Keratinocyte (primary cell): ENCODE measurements around the gene PSMF1. TPM values are rescaled to one million over a fixed set of nuclear protein-coding genes. Genes with fewer than 3 reads are reported as not detected.

Experiments used
- DNase-seq: peaks from one replicate; pipeline ENCODE4 v3.0.0-alpha.2; 2011; ENCODE audit warnings: low read depth, missing footprints, low spot score
- FAIRE-seq: peaks from 2 replicates; lab custom pipeline; 2011; peaks lifted over from hg19 to GRCh38; lab: Jason Lieb, UNC
- H2AFZ ChIP-seq: 2 replicates; pipeline ENCODE4 v1.6.0; 2012; ENCODE audit warnings: low read length, control low read depth, inconsistent platforms; ENCODE audit not compliant: control insufficient read depth
- H3K27ac ChIP-seq: 2 replicates; pipeline ENCODE4 v1.5.1; 2011; ENCODE audit warnings: low read length; ENCODE audit not compliant: control insufficient read depth, insufficient read depth
- H3K27me3 ChIP-seq: 3 replicates; pipeline ENCODE4 v1.6.0; 2011; ENCODE audit warnings: low read length; ENCODE audit not compliant: control insufficient read depth, insufficient read depth; ENCODE audit errors: extremely low read depth
- H3K36me3 ChIP-seq, 2 experiments: 2 replicates in 1 of 2; 3 replicates in 1 of 2; pipeline ENCODE4 v1.5.1; 2011; ENCODE audit warnings: low read length in 2 of 2, mild to moderate bottlenecking in 1 of 2; ENCODE audit not compliant: control insufficient read depth in 2 of 2, insufficient read depth in 2 of 2; ENCODE audit errors: extremely low read depth in 1 of 2
- H3K4me1 ChIP-seq: 3 replicates; pipeline ENCODE4 v1.5.1; 2011; ENCODE audit warnings: low read length; ENCODE audit not compliant: control insufficient read depth, insufficient read depth; ENCODE audit errors: extremely low read depth
- H3K4me2 ChIP-seq: 3 replicates; pipeline ENCODE4 v1.6.0; 2011; ENCODE audit warnings: low read depth, low read length; ENCODE audit not compliant: control insufficient read depth, insufficient read depth; ENCODE audit errors: extremely low read depth
- H3K4me3 ChIP-seq, 3 experiments: fragments of 200-600 bp in 1 of 3; sonication (generic) in 1 of 3; 2 replicates in 2 of 3; 3 replicates in 1 of 3; pipeline ENCODE4 v1.5.1; 2011 to 2016; ENCODE audit warnings: low read length in 3 of 3, mild to moderate bottlenecking in 3 of 3, control low read depth in 2 of 3, inconsistent platforms in 1 of 3, low read depth in 1 of 3, mixed read lengths in 1 of 3, mixed run types in 1 of 3, moderate library complexity in 1 of 3; ENCODE audit not compliant: control insufficient read depth in 2 of 3, insufficient read depth in 2 of 3; ENCODE audit errors: extremely low read depth in 1 of 3
- H3K79me2 ChIP-seq: 2 replicates; pipeline ENCODE4 v1.6.0; 2012; ENCODE audit warnings: low read length; ENCODE audit not compliant: control insufficient read depth, insufficient read depth
- H3K9ac ChIP-seq: 3 replicates; pipeline ENCODE4 v1.6.0; 2011; ENCODE audit warnings: low read length; ENCODE audit not compliant: control insufficient read depth, insufficient read depth; ENCODE audit errors: extremely low read depth
- H3K9me1 ChIP-seq: 3 replicates; pipeline ENCODE4 v1.6.0; 2011; ENCODE audit warnings: low read length; ENCODE audit not compliant: control insufficient read depth, insufficient read depth; ENCODE audit errors: extremely low read depth
- H3K9me3 ChIP-seq: 2 replicates; pipeline ENCODE4 v1.5.1; 2012; ENCODE audit warnings: low read depth, low read length; ENCODE audit not compliant: control insufficient read depth
- H4K20me1 ChIP-seq: 3 replicates; pipeline ENCODE4 v1.6.0; 2011; ENCODE audit warnings: low read length; ENCODE audit not compliant: control insufficient read depth, insufficient read depth; ENCODE audit errors: extremely low read depth
- EZH2 ChIP-seq: IDR thresholded peaks from one replicate; pipeline ENCODE4 v1.6.1; 2012; ENCODE audit warnings: inconsistent platforms, mild to moderate bottlenecking, low read length, moderate library complexity
- dilution Hi-C: fragments of 300-500 bp; cut with MboI; formaldehyde crosslinking; loops from one replicate; pipeline ENCODE4 v1.7.0; 2020; ENCODE audit warnings: low sequenced_read_pairs; ENCODE audit not compliant: extremely low pct_ligation_motif_present
- polyA plus RNA-seq, 5 experiments: library from polyadenylated mRNA; depleted of rRNA in 3 of 5; stranded (reverse) in 3 of 5; stranded (forward) in 1 of 5; unstranded in 1 of 5; fragments of >200 nt; gene quantifications; 1 replicate in 1 of 5; 2 replicates in 3 of 5; 3 replicates in 1 of 5; pipeline versions ENCODE4 v1.2.1 to v1.2.3, GENCODE V29; 2011 to 2012; ENCODE audit warnings: missing spikeins in 2 of 5, low read depth in 1 of 5, low replicate concordance in 1 of 5
- TF ChIP-seq, protein P1 (sequence below), 3 experiments: IDR thresholded peaks in 1 of 3; conservative IDR thresholded peaks in 1 of 3; optimal IDR thresholded peaks in 1 of 3; 2 replicates in 2 of 3; 3 replicates in 1 of 3; pipeline versions ENCODE3 to v1.5.1; 2011; ENCODE audit warnings: low read length in 3 of 3, mild to moderate bottlenecking in 3 of 3, moderate library complexity in 2 of 3, control low read depth in 1 of 3, inconsistent platforms in 1 of 3; ENCODE audit not compliant: insufficient read depth in 2 of 3; ENCODE audit errors: extremely low read depth in 1 of 3

PSMF1 gene
- polyA plus RNA-seq, 1 donor (not counting 4 experiments of a cell fraction or from before 2014, with no cell fraction given): 58.5 TPM

DNA sequence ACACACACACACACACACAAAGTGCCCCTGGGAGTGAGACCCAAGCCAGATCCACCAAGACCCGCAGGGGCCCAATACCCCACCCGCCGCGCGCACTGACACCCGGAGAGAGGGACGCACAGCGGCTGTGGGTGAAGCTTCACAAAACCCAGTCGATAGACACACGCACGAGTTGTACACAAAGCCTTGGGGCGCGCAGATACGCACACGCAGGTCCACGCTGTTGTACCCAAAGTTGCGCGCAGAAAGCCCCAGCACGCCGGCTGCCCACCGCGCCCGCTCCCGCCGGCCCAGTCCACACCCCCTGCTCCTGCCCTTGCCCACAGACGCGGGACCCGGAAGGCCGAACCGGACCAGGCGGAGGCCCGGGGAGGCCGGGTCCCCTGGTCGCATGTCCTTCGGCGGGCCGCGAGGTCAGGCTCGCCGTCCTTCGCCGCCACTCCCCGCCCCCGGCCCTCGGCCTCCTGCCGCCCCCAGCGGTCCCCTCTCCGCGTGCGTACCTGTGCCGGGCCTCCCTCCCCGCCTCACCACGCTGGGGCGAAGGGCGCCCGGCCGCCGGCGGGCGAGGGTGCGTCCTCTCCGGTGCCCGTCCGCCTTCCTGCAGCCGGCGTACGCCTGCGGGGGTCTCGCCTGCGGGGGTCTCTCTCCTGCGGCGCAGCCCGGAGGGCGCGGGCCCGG, 66.4 kb downstream of the PSMF1 start, which contains the start of gene TMEM74B:
TMEM74B (minus strand) TSS at position 344 of the 678 bp plus-strand sequence. CDS start 1,180 bp downstream, outside the sequence.
- no peaks in the 10 kb centered on the region for H3K36me3 ChIP-seq
- H3K79me2 ChIP-seq: no peaks in the 10 kb centered on the region
- TF ChIP-seq, protein P1, sequence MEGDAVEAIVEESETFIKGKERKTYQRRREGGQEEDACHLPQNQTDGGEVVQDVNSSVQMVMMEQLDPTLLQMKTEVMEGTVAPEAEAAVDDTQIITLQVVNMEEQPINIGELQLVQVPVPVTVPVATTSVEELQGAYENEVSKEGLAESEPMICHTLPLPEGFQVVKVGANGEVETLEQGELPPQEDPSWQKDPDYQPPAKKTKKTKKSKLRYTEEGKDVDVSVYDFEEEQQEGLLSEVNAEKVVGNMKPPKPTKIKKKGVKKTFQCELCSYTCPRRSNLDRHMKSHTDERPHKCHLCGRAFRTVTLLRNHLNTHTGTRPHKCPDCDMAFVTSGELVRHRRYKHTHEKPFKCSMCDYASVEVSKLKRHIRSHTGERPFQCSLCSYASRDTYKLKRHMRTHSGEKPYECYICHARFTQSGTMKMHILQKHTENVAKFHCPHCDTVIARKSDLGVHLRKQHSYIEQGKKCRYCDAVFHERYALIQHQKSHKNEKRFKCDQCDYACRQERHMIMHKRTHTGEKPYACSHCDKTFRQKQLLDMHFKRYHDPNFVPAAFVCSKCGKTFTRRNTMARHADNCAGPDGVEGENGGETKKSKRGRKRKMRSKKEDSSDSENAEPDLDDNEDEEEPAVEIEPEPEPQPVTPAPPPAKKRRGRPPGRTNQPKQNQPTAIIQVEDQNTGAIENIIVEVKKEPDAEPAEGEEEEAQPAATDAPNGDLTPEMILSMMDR (optimal IDR thresholded peaks at IDR 0.05 in 1 of 3, IDR thresholded peaks at IDR 0.05 in 1 of 3, conservative IDR thresholded peaks at IDR 0.05 in 1 of 3; ENCODE audit: extremely low read depth in 1 of 3, insufficient read depth in 2 of 3, low read length in 3 of 3): no peak
- peak; percentile 94 for TF ChIP-seq EZH2
- DNase-seq (no peak), FAIRE-seq (no peak)
- H3K9me1 ChIP-seq: no peaks in the 10 kb centered on the region
- no peak within 1 kb of the TSS for H3K9ac ChIP-seq
- peaks cover 42% of the 10 kb centered on the region for H3K27me3 ChIP-seq
- no peaks in the 10 kb centered on the region for H3K9me3 ChIP-seq
- H3K4me2 ChIP-seq: peak within 1 kb of the TSS; percentile 29
- no peaks in the 10 kb centered on the region for H3K4me1 ChIP-seq
- H3K4me3 ChIP-seq: peak within 1 kb of the TSS in 2 of 3 experiments; percentile 17 to 35
- no peak within 1 kb of the TSS for H3K27ac ChIP-seq
- H4K20me1 ChIP-seq: no peaks in the 10 kb centered on the region
- dilution Hi-C loops: no loop called here
- no peak within 1 kb of the TSS for H2AFZ ChIP-seq

DNA sequence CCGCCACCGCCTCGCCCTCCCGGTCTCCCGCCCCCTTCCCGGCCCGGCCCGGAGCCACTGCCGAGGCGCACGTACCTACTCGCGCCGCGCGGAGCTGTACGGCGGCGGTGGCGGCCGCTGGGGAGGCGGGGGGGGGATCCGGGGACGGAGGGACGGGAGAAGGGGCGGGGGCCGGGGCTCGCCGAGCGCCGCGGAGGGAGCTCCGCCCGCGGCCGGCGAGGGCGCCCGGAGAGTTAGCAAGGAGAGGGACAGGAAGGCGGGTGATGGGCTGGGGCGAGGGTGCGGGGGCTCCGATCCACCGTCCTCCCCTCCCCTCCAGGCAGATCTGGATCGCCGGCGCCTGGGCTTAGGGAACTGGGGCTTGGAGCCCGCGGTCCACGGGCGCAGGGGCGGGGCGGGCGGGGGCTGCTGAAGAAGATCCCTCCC, 66.9 kb downstream of the PSMF1 start:
- Histone ChIP-seq H3K9me3 (no peaks in the 10 kb centered on the region), H3K36me3 (no peaks in the 10 kb centered on the region), H3K4me1 (no peaks in the 10 kb centered on the region), H3K4me3 (peak overlapping the region in 2 of 3 experiments; percentile 17 to 35), H3K27me3 (peaks cover 42% of the 10 kb centered on the region), H4K20me1 (no peaks in the 10 kb centered on the region), H3K9me1 (no peaks in the 10 kb centered on the region), H3K9ac (no peak overlapping the region), H2AFZ (no peak overlapping the region), H3K79me2 (no peaks in the 10 kb centered on the region), H3K4me2 (peak overlapping the region; percentile 29), H3K27ac (no peak overlapping the region)
- DNase-seq (no peak), FAIRE-seq (no peak)
- dilution Hi-C loops: no loop called here
- no peak for TF ChIP-seq EZH2
- TF ChIP-seq, protein P1 (optimal IDR thresholded peaks at IDR 0.05 in 1 of 3, IDR thresholded peaks at IDR 0.05 in 1 of 3, conservative IDR thresholded peaks at IDR 0.05 in 1 of 3; ENCODE audit: extremely low read depth in 1 of 3, insufficient read depth in 2 of 3, low read length in 3 of 3): no peak
